NCI-H1417 (cell line): ENCODE results near the gene DRC3.

ENCODE experiments used
- DNase-seq, 3 experiments: peaks; one replicate each; lab custom pipeline; 2025; lab: John Stamatoyannopoulos, UW

The DRC3 gene

DNA sequence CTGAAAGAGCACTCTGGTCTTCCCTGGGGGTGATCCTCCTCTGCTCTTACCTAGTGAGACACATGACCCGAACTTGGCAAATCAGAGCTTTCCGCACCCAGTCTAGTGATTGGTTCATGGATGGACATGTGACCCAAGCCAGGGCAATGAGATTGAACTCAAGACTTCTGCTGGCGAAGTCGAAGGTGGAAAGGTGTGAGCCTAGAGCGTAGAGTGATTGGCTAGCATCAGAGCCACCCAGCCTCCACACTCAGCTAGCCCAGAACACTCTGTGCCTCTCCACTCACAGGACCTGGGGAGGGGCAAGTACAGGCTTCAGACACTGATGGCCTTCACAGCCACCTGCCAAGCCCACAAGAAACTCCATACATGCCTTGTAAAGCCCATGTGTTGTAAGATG is 48.7 kb downstream of the DRC3 start:
- DNase-seq = no peak

DNA sequence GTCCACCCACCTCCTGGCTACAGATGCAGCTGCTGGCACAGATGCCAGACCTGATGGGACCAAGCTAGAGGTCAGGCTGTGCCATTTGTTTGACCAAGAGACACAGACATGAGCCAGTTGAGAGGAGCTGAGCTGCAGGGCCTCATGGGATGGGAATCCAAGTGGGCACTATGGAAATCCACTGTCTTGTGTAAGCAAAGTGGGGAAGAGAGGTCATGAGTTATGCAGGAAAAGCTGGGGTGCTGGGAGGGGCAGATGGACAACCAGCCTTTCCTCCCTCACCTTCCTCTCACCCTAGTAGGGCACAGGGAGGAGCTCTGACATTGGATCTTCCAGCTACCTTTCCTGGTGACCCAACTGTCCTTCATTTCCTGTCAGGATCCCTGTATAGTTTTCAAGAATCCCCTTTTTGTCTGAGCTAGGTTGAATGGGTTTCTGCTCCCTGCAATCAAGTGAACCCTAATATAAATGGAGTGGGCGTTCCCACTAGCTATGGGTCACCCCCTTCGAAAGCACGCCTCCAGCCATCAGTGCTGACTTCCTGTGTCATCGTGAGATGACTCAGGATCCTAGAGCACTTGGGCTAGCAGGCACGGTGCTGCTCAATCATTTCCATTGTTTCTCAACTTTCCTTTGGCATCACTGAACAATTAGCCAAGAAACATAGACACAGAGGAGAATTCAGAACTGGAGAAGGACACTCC is 52.7 kb downstream of the DRC3 start:
- DNase-seq = no peak

DNA sequence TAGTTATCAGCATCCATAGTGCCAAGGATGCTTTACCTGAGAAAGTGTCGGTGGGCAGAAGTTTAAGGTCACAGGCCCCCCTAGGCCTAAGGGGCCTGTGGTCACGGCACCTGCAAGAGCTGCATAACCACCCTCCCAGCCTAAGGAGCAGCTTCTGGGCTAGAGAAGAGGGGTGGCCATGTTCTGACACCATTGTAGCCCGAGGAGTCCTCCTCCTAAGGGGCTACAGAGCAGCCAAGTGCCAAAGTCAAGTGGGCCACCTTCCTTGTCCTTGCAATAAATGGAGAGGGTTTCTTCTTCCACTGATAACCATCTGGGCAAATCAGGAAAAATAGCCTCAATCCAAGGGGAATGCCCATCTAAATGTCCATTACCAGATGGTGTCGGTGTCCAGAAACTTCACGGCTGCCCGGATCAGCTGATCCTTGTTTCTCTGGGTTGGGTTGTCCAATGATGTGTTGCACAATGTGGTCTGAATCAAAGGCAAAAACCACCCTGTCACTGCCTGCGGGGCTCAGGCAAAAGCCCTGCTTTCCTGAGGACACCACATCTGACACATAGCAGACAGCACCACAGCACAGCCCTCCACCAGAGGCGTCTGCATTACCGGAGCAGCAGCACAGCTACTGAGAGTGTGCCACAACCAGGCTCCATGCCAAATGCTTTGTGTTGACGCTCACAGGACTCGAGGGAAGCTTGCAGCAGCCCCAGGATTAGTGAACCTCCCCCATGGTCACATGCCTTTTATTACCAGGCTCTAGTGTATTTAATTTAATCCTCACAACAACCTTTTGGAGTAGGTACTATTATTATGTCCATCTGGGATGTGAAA is 53.5 kb downstream of the DRC3 start:
- no peak for DNase-seq

- peak in 1 of 3 experiments; percentile 58 for DNase-seq
Measured at GRCh38 chr17:18027280-18027679, 54.6 kb downstream of the DRC3 start.

GRCh38 chr17:18028114-18028951 is 55.7 kb downstream of the DRC3 start:
- DNase-seq = peak; percentile 8 to 88 (median 74)

DNA sequence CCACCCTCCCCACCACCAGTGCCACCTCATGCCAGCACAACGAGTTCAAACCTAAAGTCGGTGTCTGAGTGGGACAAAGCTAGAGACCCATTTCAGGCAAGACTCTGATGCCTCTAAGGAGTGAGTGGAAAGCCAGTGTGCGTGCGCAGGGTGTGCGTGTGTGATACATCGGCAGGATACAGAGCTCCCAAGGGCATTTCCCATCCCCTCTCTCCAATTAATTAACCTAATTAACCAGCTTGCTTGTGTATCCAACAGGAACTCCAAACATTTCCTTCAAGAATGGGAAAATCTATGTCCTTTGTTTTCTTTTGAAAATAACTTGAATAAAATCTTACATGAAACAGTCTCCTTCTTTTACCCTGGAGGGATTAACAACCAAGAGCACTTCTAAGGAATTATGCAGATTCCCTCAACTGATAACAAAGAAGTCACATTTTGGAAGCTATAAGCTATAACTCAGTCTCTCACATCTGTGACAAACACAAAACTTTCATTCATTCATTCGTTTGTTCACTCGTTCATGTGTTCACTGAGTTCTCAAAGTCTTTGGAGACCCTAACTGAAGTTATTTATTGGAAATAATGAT is 56.4 kb downstream of the DRC3 start:
- no peak for DNase-seq

- no peak for DNase-seq
Measured at GRCh38 chr17:18031955-18032354, 59.3 kb downstream of the DRC3 start.

DNA sequence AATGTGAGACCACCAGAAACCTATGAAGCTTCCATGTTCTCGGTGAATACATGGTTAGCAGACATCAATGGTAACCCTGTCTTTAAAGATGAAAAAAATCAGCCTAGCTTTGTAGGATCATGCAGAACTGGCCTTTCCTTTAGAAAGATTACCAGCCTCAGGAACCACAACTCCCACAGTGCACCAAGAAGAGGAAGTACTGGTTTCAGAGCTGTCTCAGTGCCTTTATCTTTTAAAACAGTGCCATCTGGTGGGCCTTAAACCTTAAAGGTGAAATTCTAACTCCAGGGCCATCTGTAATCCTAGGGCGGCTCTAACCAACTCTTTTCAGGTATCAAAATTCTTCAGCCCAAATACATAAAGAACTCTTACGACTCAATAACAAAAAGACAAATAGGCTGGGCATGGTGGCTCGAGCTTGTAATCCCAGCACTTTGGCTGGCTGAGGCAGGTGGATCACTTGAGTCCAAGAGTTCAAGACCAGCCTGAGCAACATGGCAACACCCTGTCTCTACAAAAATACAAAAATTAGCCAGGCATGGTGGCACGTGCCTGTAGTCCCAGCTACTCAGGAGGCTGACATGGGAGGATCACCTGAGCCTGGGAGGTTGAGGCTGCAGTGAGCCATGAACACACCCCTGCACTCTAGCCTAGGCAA is 60.9 kb downstream of the DRC3 start:
- peak; percentile 53 to 82 (median 57) for DNase-seq

DNA sequence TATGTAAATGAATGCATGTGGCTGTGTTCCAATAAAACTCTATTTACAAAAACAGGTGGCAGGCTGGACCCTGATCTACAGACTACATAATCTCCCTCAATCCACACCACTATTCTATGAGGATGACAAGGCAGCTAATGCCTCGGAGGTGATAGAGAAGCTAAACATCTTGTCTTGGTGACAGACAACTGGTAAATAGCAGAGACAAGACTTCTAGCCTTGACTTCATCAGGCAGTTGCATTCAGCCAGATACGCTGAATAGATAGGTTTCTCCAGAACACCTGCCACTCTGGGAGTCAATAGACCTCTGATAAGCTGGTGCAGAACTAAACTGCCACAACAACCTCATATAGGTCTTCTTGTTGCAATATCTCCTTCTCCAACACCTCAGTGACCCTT is 63.0 kb downstream of the DRC3 start:
- DNase-seq = no peak

- no peak for DNase-seq
Measured at GRCh38 chr17:18037486-18037885, 64.8 kb downstream of the DRC3 start.

DNA sequence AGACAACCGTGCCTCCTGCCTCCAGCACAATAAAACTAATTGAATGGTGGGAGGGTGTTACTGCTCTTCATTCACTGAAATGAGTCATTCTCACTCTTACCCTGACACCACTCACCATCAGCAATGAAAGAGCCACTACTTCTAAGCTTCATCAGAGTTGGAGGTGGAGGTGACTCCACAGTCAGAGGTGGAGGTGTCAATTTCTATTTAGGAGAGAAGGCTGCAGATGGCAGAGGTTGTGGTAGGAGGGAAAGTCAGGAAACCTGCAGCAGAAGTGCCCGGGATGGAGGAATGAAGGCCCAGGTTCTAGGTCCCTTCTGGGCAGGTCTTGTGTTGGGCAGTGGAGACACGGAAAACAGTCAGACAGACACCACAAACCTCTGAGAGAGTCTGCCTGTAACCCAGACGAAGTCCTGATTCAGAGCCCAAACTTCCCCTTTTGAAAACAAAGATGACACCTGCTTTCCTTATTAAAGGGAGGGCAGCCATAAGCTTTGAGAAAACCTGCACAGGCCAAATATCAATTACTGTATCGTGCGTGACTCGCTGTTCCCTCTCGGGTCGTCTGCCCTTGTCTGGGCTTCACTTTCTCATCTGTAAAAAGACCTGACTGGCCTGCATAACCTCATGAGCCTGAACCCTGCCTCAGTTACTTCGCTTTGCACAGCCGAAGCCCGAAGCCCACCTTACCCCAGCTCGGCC is 65.6 kb downstream of the DRC3 start:
- DNase-seq = peak in 1 of 3 experiments; percentile 17

GRCh38 chr17:18038861-18039534 is 66.3 kb downstream of the DRC3 start, which contains the start of the genes ATPAF2 and GID4:
TSS of gene ATPAF2 (minus strand) at chr17:18039168. CDS start at chr17:18039013, 155 bp downstream.
TSS of gene GID4 (plus strand) at chr17:18039408. CDS start at chr17:18039465, 57 bp downstream.
- DNase-seq = peak; percentile 95 to 97 (median 97)

DNA sequence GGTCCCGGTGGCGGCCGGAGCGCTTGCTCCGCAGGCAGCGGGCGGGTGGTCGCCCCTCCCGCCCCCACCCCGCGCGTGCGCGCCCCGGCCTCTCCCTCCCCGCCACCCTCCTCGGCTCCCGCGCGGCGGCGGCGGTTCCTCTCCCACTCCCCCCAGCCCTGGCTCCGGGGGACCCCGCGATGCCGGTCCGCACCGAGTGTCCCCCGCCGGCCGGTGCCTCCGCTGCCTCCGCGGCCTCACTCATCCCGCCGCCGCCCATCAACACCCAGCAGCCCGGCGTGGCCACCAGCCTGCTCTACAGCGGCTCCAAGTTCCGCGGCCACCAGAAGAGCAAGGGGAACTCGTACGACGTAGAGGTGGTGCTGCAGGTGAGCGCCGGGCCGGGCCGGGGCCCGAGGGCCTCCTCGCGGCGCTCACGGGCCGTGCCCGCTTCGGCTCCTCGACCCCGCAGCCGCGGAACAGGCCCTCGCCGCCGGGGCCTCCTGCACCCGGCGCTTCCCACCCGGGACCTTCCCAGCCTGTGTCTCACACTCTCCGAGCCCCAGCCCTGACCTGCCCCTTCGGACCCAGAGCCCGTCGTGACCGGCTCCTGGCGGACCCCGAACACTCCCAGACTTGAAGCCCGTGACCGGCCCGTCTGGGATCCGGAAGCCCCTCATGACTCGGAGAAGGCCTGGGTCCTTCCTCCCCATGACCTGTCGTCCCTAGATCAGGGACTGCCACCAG is 67.0 kb downstream of the DRC3 start:
- peak; percentile 15 to 80 (median 41) for DNase-seq

DNA sequence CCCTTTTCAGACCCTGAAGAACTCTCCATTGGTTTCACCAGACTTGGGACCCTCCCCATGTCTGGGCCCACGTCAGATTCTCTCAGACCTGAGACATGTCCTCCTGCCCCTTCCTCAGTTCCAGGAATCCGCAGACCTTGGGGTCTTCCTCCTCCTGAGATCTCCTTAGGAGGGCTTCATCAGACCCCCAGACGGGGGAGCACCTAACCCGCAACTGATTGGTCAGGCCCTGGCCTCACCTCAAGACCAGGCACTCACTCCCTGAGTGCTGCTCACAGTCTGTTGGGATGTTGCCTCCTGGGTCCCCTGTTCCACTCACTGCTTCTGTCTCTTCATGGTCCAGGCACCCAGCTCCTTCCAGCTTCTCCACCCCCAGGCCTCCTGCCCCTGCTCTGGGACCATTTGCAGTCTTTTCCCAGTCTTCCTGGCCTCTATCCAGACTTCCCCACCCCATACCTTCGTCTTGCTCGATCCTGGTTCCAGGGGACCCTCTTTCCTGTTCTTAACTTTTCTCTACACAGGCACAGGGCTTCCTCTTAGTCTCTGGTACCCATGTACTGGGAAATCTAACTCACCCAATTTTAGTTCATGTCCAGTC is 67.7 kb downstream of the DRC3 start:
- no peak for DNase-seq

DNA sequence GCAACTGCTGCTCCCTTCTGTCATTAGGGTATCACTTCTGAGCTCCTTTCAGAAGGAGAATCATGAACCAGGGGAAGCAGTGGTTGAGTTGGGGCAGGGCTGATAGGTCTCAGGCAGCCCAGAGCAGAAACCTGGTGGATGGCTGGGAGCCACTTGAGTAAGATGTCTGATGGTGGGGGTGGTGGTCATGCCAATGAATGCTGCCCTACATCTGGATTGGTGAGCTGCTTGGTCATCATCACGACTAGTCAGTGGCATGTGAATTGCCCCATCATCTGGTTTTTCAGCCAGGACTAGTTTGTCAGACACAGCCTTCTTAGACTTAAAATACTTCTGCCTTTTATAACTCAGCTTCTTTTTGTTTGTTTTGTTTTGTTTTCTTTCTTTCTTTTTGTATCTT is 69.1 kb downstream of the DRC3 start:
- no peak for DNase-seq

- DNase-seq = no peak
Measured at GRCh38 chr17:18042983-18043382, 70.3 kb downstream of the DRC3 start.

GRCh38 chr17:18043491-18043890 is 70.8 kb downstream of the DRC3 start:
- DNase-seq = peak in 1 of 3 experiments; percentile 14

DNA sequence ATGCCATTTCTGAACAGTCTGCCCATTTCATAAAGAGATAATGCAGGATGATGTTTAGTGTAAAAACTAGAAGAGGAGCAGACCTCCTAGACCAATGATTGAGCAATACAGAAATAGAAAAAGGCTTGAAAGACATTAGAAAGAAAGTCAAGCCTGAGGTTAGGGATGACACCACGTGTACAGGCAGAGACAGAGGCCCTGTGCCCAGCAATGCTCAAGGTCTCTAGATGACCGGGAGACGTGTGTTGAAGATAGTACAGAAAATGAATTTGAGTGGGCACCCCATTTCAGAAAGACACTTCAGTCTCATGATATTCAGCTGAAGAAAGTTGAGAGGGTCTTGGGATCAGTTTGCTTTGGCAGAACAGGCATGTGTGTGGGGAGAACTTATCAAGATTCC is 71.9 kb downstream of the DRC3 start:
- no peak for DNase-seq
